A549 treated with ZK216348 at 1 μM for 4 hours (cell line): ENCODE measurements around the gene SENP1. TPM values are rescaled to one million over a fixed set of nuclear protein-coding genes. Genes with fewer than 3 reads are reported as not detected.

Source experiments
- total RNA-seq: library from RNA; stranded (reverse); fragments of 200-300 nt; extraction: Qiagen RNA extraction; gene quantifications from 5 replicates; pipeline ENCODE4 v1.2.3, GENCODE V29; 2022; ENCODE audit warnings: low read depth

The SENP1 gene
- 11.7 to 15.2 TPM (median 12.4 TPM) in 5 replicates for total RNA-seq

GRCh38 chr12:48105867-48106680 lies at the start of gene SENP1:
Gene SENP1, minus strand, starts transcription at chr12:48106079. Its CDS starts 4,607 bp downstream, at chr12:48101472.

GRCh38 chr12:48119078-48119833 lies 13.4 kb upstream of the SENP1 start, which contains the start of gene PFKM:
Gene PFKM, plus strand, starts transcription at chr12:48119364. Its CDS starts 3,411 bp downstream, at chr12:48122775.

GRCh38 chr12:48004053-48004941 lies 101.6 kb downstream of the SENP1 start, which contains the start of gene COL2A1:
Gene COL2A1, minus strand, starts transcription at chr12:48004476. Its CDS starts 155 bp downstream, at chr12:48004321.

Other genes with a start within 250 kb of the SENP1 start
- 2.5 to 3.2 TPM (median 2.8 TPM) in 5 replicates for gene VDR, start 201.1 kb downstream of the SENP1 start, total RNA-seq
- gene TMEM106C, start 142.5 kb downstream of the SENP1 start, total RNA-seq: 115 to 150 TPM (median 123 TPM) in 5 replicates
- gene COL2A1, start 101.6 kb downstream of the SENP1 start, total RNA-seq: 0.04 to 0.40 TPM in 2 of 5 replicates, not detected in the others
- 20.5 to 28.1 TPM (median 26.6 TPM) in 5 replicates for gene PFKM, start 13.3 kb upstream of the SENP1 start, total RNA-seq
- 10.8 to 23.8 TPM (median 14.3 TPM) in 5 replicates for gene ASB8, start 51.4 kb upstream of the SENP1 start, total RNA-seq
- gene CCDC184, start 77.6 kb upstream of the SENP1 start, total RNA-seq: 2.1 to 3.8 TPM (median 3.6 TPM) in 5 replicates
- not detected in 5 replicates for gene OR10AD1, start 97.2 kb upstream of the SENP1 start, total RNA-seq
- gene ZNF641, start 244.8 kb upstream of the SENP1 start, total RNA-seq: 5.4 to 7.2 TPM (median 6.4 TPM) in 5 replicates